ENCODE measurements around the gene GPR84.

GPR84 gene

DNA sequence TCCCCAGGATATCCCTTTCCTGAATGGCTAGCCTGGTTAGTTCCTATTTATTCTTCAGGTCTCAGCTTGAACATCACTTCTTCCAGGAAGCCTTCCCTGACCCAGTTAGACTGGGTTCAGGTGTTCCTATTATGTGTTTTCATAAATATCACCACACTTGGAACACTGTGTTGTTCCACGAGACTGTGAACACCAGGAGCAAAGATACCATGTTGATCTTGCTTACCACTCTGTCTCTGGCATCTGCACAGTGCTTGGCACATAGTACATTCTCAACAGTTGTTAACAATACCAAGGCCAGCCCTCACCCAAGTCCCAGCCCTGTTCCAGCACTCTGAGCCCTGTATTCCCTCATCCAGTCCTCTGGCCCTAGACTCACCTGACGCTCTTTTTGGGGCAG is 33.9 kb upstream of the GPR84 start:
- ATAC-seq (ENCODE audit: insufficient read depth, low read depth): no peak
- no peak overlapping the region for H3K9ac ChIP-seq (ENCODE audit: low read depth, low read length)
- TF ChIP-seq CTCF (IDR thresholded peaks at IDR 0.05; ENCODE audit: borderline replicate concordance, extremely low read depth, low read length, poor library complexity, severe bottlenecking) (no peak), EZH2 (IDR thresholded peaks at IDR 0.05; ENCODE audit: borderline replicate concordance, low read depth, low read length, severe bottlenecking) (no peak)

GRCh38 chr12:54397157-54397556 is 32.9 kb upstream of the GPR84 start:
- no peak overlapping the region for H3K9ac ChIP-seq (ENCODE audit: low read depth, low read length)
- H3K27ac ChIP-seq (ENCODE audit: low read length): no peak overlapping the region
- DNase-seq (no peak), ATAC-seq (ENCODE audit: insufficient read depth, low read depth) (no peak)
- H3K36me3 ChIP-seq (ENCODE audit: insufficient read depth, low read length): peaks cover 77% of the 10 kb centered on the region
- H3K4me3 ChIP-seq (ENCODE audit: low read depth in 1 of 2, low read length in 2 of 2): no peak overlapping the region
- no peaks in the 10 kb centered on the region for H3K4me1 ChIP-seq (ENCODE audit: insufficient read depth, low read length)
- TF ChIP-seq CTCF (IDR thresholded peaks at IDR 0.05; ENCODE audit: borderline replicate concordance, extremely low read depth, low read length, poor library complexity, severe bottlenecking) (no peak), EZH2 (IDR thresholded peaks at IDR 0.05; ENCODE audit: borderline replicate concordance, low read depth, low read length, severe bottlenecking) (no peak)
- no peaks in the 10 kb centered on the region for H3K27me3 ChIP-seq (ENCODE audit: insufficient read depth, low read length, poor library complexity)
- no peak overlapping the region for H3K4me2 ChIP-seq (ENCODE audit: insufficient read depth, low read length)
- H4K20me1 ChIP-seq (ENCODE audit: insufficient read depth, low read length): 0 out of 2 replicates have a peak, but pooled peaks cover 2% of the 10 kb centered on the region
- no peak overlapping the region for H2AFZ ChIP-seq (ENCODE audit: low read depth, low read length)
- H3K9me3 ChIP-seq (ENCODE audit: insufficient read depth, low read length, severe bottlenecking): no peaks in the 10 kb centered on the region
- no peaks in the 10 kb centered on the region for H3K79me2 ChIP-seq (ENCODE audit: insufficient read depth, low read length)

More for the DNA sequence above, 33.9 kb upstream of the GPR84 start:
- no peaks in the 10 kb centered on the region for H3K9me3 ChIP-seq (ENCODE audit: insufficient read depth, low read length, severe bottlenecking)
- H3K4me3 ChIP-seq (ENCODE audit: low read depth in 1 of 2, low read length in 2 of 2): no peak overlapping the region
- H4K20me1 ChIP-seq (ENCODE audit: insufficient read depth, low read length): 0 out of 2 replicates have a peak, but pooled peaks cover 2% of the 10 kb centered on the region
- H3K27me3 ChIP-seq (ENCODE audit: insufficient read depth, low read length, poor library complexity): no peaks in the 10 kb centered on the region
- H3K4me2 ChIP-seq (ENCODE audit: insufficient read depth, low read length): no peak overlapping the region
- H3K36me3 ChIP-seq (ENCODE audit: insufficient read depth, low read length): peaks cover 84% of the 10 kb centered on the region
- no peaks in the 10 kb centered on the region for H3K79me2 ChIP-seq (ENCODE audit: insufficient read depth, low read length)
- H2AFZ ChIP-seq (ENCODE audit: low read depth, low read length): no peak overlapping the region
- no peaks in the 10 kb centered on the region for H3K4me1 ChIP-seq (ENCODE audit: insufficient read depth, low read length)
- H3K27ac ChIP-seq (ENCODE audit: low read length): no peak overlapping the region
- no peak for DNase-seq

DNA sequence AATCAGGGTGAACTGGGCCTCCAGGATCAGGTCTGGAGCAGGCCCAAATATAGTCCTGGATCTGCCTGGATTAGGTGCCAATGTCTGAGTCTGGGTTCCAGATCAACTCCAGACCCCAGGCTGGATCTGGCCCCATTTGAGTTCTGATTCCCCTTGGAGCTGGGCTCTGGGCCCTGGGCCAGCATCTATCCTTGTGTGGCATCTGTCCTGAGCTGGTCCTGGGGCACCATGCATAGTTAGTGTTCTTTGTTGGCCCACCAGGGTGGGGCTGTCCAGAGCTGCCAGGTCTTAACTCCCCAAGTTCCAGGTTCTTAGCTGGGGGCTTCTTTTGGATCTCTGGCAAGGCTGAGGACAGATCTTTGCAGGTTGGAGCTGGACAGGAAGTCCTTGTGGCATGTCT is 31.3 kb upstream of the GPR84 start:
- no peak for ATAC-seq (ENCODE audit: insufficient read depth, low read depth)
- no peak for TF ChIP-seq EZH2 (IDR thresholded peaks at IDR 0.05; ENCODE audit: borderline replicate concordance, low read depth, low read length, severe bottlenecking)
- TF ChIP-seq CTCF (IDR thresholded peaks at IDR 0.05; ENCODE audit: borderline replicate concordance, extremely low read depth, low read length, poor library complexity, severe bottlenecking): no peak

DNA sequence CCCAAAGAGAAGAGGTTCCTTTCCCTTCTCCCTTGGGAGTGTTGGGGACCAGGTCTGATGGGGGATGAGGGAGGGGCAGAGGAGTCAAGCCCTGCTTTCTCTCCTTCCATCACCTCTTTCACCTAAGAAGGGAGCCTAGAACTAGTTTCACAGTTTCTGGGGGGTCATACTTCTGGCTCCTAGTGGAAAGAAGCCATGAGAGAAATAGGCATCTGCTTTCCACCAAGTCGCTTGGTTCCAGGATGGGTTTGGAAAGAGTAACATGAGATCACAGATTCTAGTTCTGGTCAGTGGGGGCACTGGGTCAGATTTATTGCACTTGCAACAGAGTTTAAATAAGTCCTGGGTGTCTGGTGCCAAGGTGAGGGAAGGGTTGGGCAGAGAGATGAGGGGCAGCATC is 30.7 kb upstream of the GPR84 start:
- H3K4me2 ChIP-seq (ENCODE audit: insufficient read depth, low read length): no peak overlapping the region
- no peaks in the 10 kb centered on the region for H3K79me2 ChIP-seq (ENCODE audit: insufficient read depth, low read length)
- H3K27ac ChIP-seq (ENCODE audit: low read length): no peak overlapping the region
- TF ChIP-seq CTCF (IDR thresholded peaks at IDR 0.05; ENCODE audit: borderline replicate concordance, extremely low read depth, low read length, poor library complexity, severe bottlenecking) (no peak), EZH2 (IDR thresholded peaks at IDR 0.05; ENCODE audit: borderline replicate concordance, low read depth, low read length, severe bottlenecking) (no peak)
- H3K9me3 ChIP-seq (ENCODE audit: insufficient read depth, low read length, severe bottlenecking): no peaks in the 10 kb centered on the region
- H4K20me1 ChIP-seq (ENCODE audit: insufficient read depth, low read length): 0 out of 2 replicates have a peak, but pooled peaks cover 2% of the 10 kb centered on the region
- H3K36me3 ChIP-seq (ENCODE audit: insufficient read depth, low read length): peaks cover 56% of the 10 kb centered on the region
- no peak overlapping the region for H3K4me3 ChIP-seq (ENCODE audit: low read depth in 1 of 2, low read length in 2 of 2)
- no peaks in the 10 kb centered on the region for H3K27me3 ChIP-seq (ENCODE audit: insufficient read depth, low read length, poor library complexity)
- H3K9ac ChIP-seq (ENCODE audit: low read depth, low read length): no peak overlapping the region
- DNase-seq (no peak), ATAC-seq (ENCODE audit: insufficient read depth, low read depth) (no peak)
- no peaks in the 10 kb centered on the region for H3K4me1 ChIP-seq (ENCODE audit: insufficient read depth, low read length)
- H2AFZ ChIP-seq (ENCODE audit: low read depth, low read length): no peak overlapping the region

More for the DNA sequence above, 31.3 kb upstream of the GPR84 start:
- no peak for DNase-seq
- H3K27ac ChIP-seq (ENCODE audit: low read length): no peak overlapping the region
- no peak overlapping the region for H3K9ac ChIP-seq (ENCODE audit: low read depth, low read length)
- no peak overlapping the region for H3K4me3 ChIP-seq (ENCODE audit: low read depth in 1 of 2, low read length in 2 of 2)
- H3K9me3 ChIP-seq (ENCODE audit: insufficient read depth, low read length, severe bottlenecking): no peaks in the 10 kb centered on the region
- H3K4me1 ChIP-seq (ENCODE audit: insufficient read depth, low read length): no peaks in the 10 kb centered on the region
- no peaks in the 10 kb centered on the region for H3K27me3 ChIP-seq (ENCODE audit: insufficient read depth, low read length, poor library complexity)
- H3K4me2 ChIP-seq (ENCODE audit: insufficient read depth, low read length): no peak overlapping the region
- no peaks in the 10 kb centered on the region for H3K79me2 ChIP-seq (ENCODE audit: insufficient read depth, low read length)
- H2AFZ ChIP-seq (ENCODE audit: low read depth, low read length): no peak overlapping the region
- 0 out of 2 replicates have a peak, but pooled peaks cover 2% of the 10 kb centered on the region for H4K20me1 ChIP-seq (ENCODE audit: insufficient read depth, low read length)
- H3K36me3 ChIP-seq (ENCODE audit: insufficient read depth, low read length): peaks cover 61% of the 10 kb centered on the region

Measured in DND-41 (cell line).